Measurements from ENCODE around the gene TMEM117. TPM values are rescaled to one million over a fixed set of nuclear protein-coding genes. Genes with fewer than 3 reads are reported as not detected.

Gene TMEM117
- total RNA-seq, 4 donors from 2014 or later: 15.8 to 42.2 (median 24.0) TPM

GRCh38 chr12:44342371-44342770 is 506.5 kb downstream of the TMEM117 start:
- Histone ChIP-seq H3K4me3 (no peak overlapping the region), H3K27ac (no peak overlapping the region), H3K9me3 (no peaks in the 10 kb centered on the region), H3K36me3 (no peaks in the 10 kb centered on the region), H3K27me3 (no peaks in the 10 kb centered on the region), H3K4me1 (no peaks in the 10 kb centered on the region)
- intact Hi-C loops (cut with DNase I): no loop called here
- TF ChIP-seq POLR2A (IDR thresholded peaks at IDR 0.05): no peak
- DNase-seq: no peak

- no peak for DNase-seq
- no peaks in the 10 kb centered on the region for H3K36me3 ChIP-seq
- H3K27me3 ChIP-seq: no peaks in the 10 kb centered on the region
- no peak for TF ChIP-seq CTCF (IDR thresholded peaks at IDR 0.05)
- no peak for TF ChIP-seq POLR2A (IDR thresholded peaks at IDR 0.05)
- H3K4me1 ChIP-seq: no peaks in the 10 kb centered on the region
- no peak overlapping the region for H3K27ac ChIP-seq
- intact Hi-C loops (cut with DNase I): no loop called here
- no peak overlapping the region for H3K4me3 ChIP-seq
- no peaks in the 10 kb centered on the region for H3K9me3 ChIP-seq
Observed at GRCh38 chr12:44347145-44347544, 511.3 kb downstream of the TMEM117 start.

- Histone ChIP-seq H3K4me3 (no peak overlapping the region), H3K27me3 (no peaks in the 10 kb centered on the region), H3K27ac (no peak overlapping the region), H3K9me3 (no peaks in the 10 kb centered on the region), H3K36me3 (no peaks in the 10 kb centered on the region), H3K4me1 (no peaks in the 10 kb centered on the region)
- WGBS, 2 donors: 93 to 98% methylated on average over 2 of the region's 2 CpGs
- DNase-seq: no peak
- intact Hi-C loops (cut with DNase I): no loop called here
- TF ChIP-seq POLR2A (IDR thresholded peaks at IDR 0.05): no peak
- TF ChIP-seq CTCF (IDR thresholded peaks at IDR 0.05): no peak
Observed at GRCh38 chr12:44357494-44357893, 521.6 kb downstream of the TMEM117 start.

- Histone ChIP-seq H3K9me3 (no peaks in the 10 kb centered on the region), H3K27ac (no peak overlapping the region), H3K4me1 (no peaks in the 10 kb centered on the region), H3K36me3 (no peaks in the 10 kb centered on the region), H3K4me3 (no peak overlapping the region), H3K27me3 (no peaks in the 10 kb centered on the region)
- 86 to 90% methylated on average over 1 of the region's 1 CpG for WGBS, 2 donors
- no peak for TF ChIP-seq CTCF (IDR thresholded peaks at IDR 0.05)
- no peak for TF ChIP-seq POLR2A (IDR thresholded peaks at IDR 0.05)
- intact Hi-C loops (cut with DNase I): no loop called here
- DNase-seq: no peak
Observed at GRCh38 chr12:44358636-44359035, 522.8 kb downstream of the TMEM117 start.

- no peak for TF ChIP-seq POLR2A (IDR thresholded peaks at IDR 0.05)
- TF ChIP-seq CTCF (IDR thresholded peaks at IDR 0.05): no peak
Observed at GRCh38 chr12:44362947-44363346, 527.1 kb downstream of the TMEM117 start.

GRCh38 chr12:44367136-44367535 is 531.3 kb downstream of the TMEM117 start:
- Histone ChIP-seq H3K9me3 (no peaks in the 10 kb centered on the region), H3K27me3 (no peaks in the 10 kb centered on the region), H3K4me3 (no peak overlapping the region), H3K4me1 (no peaks in the 10 kb centered on the region), H3K27ac (no peak overlapping the region), H3K36me3 (no peaks in the 10 kb centered on the region)
- 70 to 78% methylated on average over 1 of the region's 1 CpG for WGBS, 2 donors
- intact Hi-C loops (cut with DNase I): no loop called here
- TF ChIP-seq CTCF (IDR thresholded peaks at IDR 0.05) (no peak), POLR2A (IDR thresholded peaks at IDR 0.05) (no peak)
- no peak for DNase-seq

More at GRCh38 chr12:44362947-44363346, 527.1 kb downstream of the TMEM117 start:
- Histone ChIP-seq H3K36me3 (no peaks in the 10 kb centered on the region), H3K4me3 (no peak overlapping the region), H3K9me3 (no peaks in the 10 kb centered on the region), H3K27me3 (no peaks in the 10 kb centered on the region), H3K27ac (no peak overlapping the region), H3K4me1 (no peaks in the 10 kb centered on the region)
- WGBS, 2 donors: 83% methylated on average over 1 of the region's 2 CpGs
- intact Hi-C loops (cut with DNase I): no loop called here
- DNase-seq: no peak

Measured in esophagus squamous epithelium (tissue), 5 donors.